NCI-H2171 (cell line): ENCODE data around the gene TGIF2.

Source experiments
- DNase-seq: peaks from one replicate; lab custom pipeline; 2025; lab: John Stamatoyannopoulos, UW

The TGIF2 gene

GRCh38 chr20:36573103-36573797 lies at the start of gene TGIF2:
TSS of gene TGIF2 (plus strand) at chr20:36573597. CDS start at chr20:36578775, 5,178 bp downstream.
- DNase-seq = peak; percentile 76

- DNase-seq = no peak
Observed at GRCh38 chr20:36525620-36526365, 47.6 kb upstream of the TGIF2 start.

- DNase-seq = no peak
Observed at GRCh38 chr20:36526521-36527011, 46.8 kb upstream of the TGIF2 start.

- DNase-seq = no peak
Observed at GRCh38 chr20:36527331-36528125, 45.9 kb upstream of the TGIF2 start.

GRCh38 chr20:36528176-36528874 lies 45.1 kb upstream of the TGIF2 start:
- DNase-seq = peak; percentile 64

- DNase-seq = peak; percentile 62
Observed at GRCh38 chr20:36528875-36529417, 44.5 kb upstream of the TGIF2 start.

- DNase-seq = peak; percentile 64
Observed at GRCh38 chr20:36532388-36532787, 41.0 kb upstream of the TGIF2 start.

- no peak for DNase-seq
Observed at GRCh38 chr20:36532822-36533221, 40.6 kb upstream of the TGIF2 start.

- DNase-seq = no peak
Observed at GRCh38 chr20:36538026-36538722, 35.2 kb upstream of the TGIF2 start.

GRCh38 chr20:36540551-36541211 lies 32.7 kb upstream of the TGIF2 start:
- no peak for DNase-seq

GRCh38 chr20:36541227-36541767 lies 32.1 kb upstream of the TGIF2 start, which contains the start of gene MYL9:
TSS of gene MYL9 (plus strand) at chr20:36541519. CDS start at chr20:36544885, 3,366 bp downstream.
- no peak for DNase-seq

- DNase-seq = no peak
Observed at GRCh38 chr20:36541768-36542488, 31.5 kb upstream of the TGIF2 start.

- no peak for DNase-seq
Observed at GRCh38 chr20:36542516-36543183, 30.7 kb upstream of the TGIF2 start.

GRCh38 chr20:36543184-36544133 lies 29.9 kb upstream of the TGIF2 start:
- DNase-seq = no peak

GRCh38 chr20:36544134-36545018 lies 29.0 kb upstream of the TGIF2 start:
- DNase-seq = no peak

GRCh38 chr20:36546111-36546736 lies 27.2 kb upstream of the TGIF2 start:
- no peak for DNase-seq
